HG03432 (cell line): ENCODE data around the gene C5orf24.
"Not testable (repeated sequence)": the region's sequence is repeated elsewhere in the genome, so short reads cannot be mapped to it uniquely, and the experiment has no call there.

Experiments used
- ATAC-seq: cut with Tn5 transposase; IDR thresholded peaks from one replicate; pipeline ENCODE4 v1.9.1; 2021; ENCODE audit warnings: mild to moderate bottlenecking, moderate library complexity; ENCODE audit not compliant: unreplicated experiment

The C5orf24 gene

DNA sequence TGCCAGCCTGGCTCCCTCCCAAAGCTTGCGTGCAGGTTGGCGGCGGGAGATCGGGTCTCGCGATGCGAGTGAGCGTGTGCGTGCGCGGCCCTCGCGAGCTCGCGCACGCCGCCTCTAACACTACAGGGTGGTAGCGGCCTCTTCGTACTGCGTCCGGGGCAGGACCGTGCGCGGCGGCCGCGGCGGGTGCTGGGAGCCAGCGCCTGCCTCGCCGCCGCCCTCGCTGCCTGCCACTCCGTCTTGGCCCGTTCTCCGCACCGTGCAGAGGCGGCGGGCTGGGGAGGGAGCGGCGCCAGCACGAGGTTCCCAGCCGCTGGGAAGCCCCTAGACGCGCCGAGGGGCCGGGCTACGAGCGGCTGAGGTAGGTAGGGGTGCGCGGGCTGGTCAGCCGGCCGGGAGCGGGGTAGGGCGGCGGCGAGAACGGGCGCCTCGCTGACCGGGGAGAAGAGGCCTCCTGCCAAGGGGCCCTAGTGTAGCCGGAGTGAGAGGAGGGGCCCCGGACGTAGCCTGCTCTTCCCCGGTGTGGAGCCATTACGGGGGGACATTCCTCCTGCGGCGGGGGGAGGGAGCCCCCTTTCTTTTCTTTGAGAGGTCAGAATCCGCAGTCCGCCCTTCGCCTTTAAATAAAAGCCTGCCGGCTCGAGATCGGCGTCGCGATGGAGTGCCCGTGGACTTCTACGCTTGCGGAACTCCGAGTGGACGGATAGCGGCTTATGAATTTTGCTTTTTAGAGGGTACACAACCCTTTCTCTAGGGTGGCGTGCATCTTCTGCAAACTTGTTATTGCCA, at the start of gene C5orf24:
Gene C5orf24, plus strand, starts transcription at position 117 of the 789 bp plus-strand sequence. CDS start 8,933 bp downstream, outside the sequence.
- ATAC-seq, result peak; percentile 97

DNA sequence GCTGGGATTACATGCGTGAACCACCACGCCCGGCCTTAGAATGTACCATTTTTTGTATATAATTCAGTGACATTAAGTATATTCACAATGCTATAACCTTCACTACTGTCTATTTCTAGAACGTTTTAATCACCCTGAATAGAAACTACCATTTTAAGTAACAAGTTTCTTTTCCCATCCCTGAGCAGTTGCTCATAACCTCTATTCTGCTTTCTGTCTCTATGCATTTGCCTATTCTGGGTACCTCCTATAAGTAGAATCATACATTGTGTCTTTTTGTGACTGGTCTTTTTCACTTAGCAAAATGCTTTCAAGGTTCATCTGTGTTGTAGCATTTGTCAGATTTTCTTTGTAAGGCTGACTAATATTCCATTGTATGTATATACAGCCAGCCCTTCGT, 47.3 kb upstream of the C5orf24 start:
- no peak for ATAC-seq

DNA sequence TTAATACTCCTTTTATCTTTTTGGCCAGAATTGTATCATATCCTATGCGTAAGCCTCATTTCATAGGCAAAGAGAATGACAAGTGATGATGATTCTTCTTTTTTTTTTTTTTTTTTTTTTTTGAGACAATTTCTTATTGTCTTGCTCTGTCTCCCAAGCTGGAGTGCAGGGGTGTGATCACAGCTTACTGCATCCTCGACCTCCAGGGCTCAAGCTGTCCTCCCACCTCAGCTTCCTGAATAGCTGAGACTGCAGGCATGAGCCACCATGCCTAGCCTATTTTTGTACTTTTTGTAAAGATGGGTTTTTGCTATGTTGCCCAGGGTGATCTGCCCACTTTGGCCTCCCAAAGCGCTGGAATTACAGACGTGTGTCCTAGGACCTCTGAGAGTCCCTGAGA, 41.9 kb upstream of the C5orf24 start:
- ATAC-seq, result no peak

DNA sequence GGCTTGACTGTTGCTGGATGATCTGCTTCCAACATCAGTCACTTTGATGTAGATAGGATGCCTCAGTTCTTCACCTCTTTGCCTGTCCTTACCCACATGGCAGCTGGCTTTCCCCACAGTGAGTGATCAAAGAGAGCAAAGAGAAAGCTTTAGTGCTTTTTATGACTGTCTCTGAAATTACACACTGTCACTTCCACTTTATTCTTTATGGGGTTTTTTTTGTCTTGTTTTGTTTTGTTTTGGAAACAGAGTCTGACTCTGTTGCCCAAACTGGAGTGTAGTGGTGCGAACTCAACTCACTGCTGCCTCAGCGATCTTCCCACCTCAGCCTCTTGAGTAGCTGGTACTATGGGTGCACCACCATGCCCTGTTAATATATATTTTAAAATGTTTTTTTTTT, 32.4 kb upstream of the C5orf24 start:
- peak; percentile 55 for ATAC-seq

DNA sequence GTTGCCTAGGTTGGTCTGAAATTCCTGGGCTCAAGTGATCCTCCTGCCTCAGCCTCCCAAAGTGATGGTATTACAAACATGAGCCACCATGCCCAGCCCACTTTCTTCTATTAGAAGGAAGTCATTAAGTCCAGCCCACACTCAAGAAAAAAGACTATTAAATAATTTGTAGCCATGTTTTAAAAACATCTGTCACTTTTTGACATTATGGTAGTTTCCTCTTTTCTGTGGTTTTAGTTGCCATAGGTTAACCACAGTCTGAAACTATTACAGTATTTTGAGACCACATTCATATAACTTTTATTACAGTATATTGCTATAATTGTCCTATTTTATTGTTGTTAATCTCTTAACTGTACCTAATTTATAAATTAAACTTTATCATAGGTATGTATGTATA, 31.9 kb upstream of the C5orf24 start:
- peak; percentile 50 for ATAC-seq

GRCh38 chr5:134817006-134817405, 28.8 kb upstream of the C5orf24 start:
- no peak for ATAC-seq

DNA sequence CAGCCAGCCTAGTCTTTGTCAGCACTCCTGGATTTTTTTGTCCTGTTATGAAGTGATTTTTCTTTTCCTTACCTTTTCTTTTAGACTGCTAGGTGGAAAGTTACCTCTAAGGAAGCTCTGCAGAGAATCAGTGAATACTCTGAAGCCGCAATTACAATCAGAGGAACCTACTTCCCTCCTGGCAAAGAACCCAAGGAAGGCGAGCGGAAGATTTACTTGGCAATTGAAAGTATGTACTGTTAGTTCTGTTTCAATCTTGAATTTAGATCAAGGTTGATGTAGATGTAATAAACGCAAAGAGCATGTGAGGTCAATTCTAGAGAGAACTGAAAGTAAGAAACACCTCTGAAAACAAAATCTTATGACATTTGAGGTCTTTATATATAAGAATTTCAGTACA, 27.0 kb upstream of the C5orf24 start:
- no peak for ATAC-seq

DNA sequence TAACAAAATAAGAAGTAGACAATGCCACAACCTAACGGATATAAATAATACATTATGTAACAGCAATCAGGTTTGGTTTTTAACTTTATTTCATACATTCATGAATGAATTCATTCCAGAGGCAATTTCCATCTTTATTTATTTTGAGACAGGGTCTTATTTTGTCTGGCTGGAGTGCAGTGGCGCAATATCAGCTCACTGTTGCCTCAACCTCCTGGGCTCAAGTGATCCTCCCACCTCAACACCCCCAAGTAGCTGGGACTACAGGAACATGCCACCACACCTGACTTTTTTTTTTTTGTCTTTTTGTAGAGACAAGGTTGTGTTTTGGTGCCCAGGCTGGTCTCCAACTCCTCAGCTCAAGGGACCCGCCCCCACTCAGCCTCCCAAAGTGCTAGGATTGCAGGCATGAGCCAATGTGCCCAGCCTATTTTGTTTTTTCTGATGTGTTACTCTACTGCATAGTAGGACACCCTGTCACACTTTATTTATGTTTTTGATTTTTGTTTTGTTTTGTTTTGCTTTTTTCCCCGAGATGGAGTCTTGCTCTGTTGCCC, 26.3 kb upstream of the C5orf24 start:
- no peak for ATAC-seq

GRCh38 chr5:134821841-134822240, 23.9 kb upstream of the C5orf24 start:
- ATAC-seq, result no peak

- ATAC-seq, result no peak
Measured at GRCh38 chr5:134824681-134825080, 21.1 kb upstream of the C5orf24 start.

GRCh38 chr5:134825212-134825611, 20.6 kb upstream of the C5orf24 start:
- no peak for ATAC-seq

DNA sequence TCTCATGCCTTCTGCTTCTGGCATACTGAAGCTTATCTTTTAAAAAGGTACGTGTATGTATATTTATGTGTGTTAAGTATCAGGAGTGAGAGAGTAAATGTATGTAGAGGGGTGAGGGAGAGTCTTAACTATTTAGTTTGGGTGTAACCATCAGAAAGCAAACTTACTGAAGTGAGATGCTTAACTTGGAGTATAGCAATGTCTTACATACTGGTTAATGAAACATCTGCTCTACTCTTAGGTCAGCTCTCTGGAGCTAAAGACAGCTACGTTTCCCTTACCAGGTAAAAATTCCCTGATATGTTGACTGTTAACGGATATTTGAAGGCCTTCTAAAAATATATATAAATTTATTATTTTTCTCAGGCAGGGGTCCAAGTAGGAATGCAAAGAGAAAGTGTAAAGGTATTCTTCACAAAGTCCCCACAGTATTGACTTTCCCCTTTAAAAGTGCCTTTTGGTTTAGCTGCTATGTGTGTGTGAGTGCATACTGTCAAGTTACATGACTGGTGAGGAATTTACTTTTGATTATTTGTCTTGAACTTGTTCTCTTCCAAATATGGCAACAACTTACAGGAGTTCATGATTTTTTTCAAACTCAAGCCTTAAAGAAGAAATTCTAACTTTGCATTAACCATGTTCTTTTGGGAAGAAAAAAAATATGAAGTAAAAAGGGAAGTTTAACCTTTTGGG, 12.3 kb upstream of the C5orf24 start:
- ATAC-seq, result no peak

DNA sequence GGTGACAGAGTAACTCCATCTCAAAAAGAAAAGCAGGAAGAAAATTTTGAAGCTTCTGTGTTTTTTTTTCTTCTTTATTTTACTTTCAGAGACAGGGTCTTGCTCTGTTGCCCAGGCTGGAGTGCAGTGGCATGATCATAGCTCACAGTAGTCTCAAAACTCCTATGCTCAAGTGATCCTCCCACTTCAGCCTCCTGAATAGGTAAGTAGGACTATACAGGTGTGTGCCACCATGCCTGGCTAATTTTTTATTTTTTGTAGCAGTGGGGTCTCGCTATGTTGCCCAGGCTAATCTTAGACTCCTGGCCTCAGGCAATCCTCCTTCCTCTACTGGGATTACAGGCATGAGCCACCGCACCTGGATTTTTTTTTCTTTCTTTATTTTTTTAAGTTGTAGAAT, 10.1 kb upstream of the C5orf24 start:
- no peak for ATAC-seq

DNA sequence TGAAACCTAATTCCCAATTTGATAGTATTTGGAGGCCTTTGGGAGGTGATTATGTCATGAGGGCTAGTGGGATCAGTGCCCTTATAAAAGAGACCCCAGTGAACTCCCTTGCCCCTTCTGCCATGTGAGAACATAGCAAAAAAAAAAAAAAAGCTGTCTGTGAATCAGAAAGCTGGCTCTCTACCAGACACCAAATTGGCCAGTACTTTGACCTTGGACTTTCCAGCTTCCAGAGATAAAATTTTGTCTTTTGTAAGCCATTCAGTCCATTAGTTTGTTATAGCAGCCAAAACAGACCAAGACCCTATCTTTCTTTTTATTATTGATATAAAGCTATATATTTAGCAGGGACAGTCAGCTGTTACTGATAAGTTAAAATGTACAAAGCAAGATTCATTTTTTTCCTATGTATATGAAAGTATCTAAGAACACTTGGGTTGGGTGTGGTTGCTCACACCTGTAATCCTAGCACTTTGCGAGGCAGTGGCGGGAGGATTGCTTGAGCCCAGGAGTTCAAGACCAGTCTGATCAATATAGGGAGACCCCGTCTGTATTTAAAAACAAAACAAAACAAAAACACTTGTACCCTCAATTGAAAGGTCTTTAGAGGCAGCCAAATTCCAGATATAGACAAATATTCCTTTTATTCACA, 8.1 kb upstream of the C5orf24 start:
- no peak for ATAC-seq

DNA sequence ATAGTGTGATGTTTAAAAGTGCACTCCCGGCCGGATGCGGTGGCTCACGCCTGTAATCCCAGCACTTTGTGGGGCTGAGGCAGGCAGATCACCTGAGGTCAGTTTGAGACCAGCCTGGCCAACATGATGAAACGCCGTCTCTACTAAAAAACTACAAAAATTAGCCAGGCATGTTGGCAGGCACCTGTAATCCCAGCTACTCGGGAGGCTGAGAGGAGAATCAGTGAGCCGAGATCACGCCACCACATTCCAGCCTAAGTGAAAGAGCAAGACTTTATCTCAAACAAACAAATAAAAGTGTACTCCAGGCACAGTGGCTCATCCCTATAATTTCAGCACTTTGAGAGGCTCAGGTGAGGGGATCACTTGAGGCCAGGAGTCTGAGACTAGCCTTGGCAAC, 7.4 kb upstream of the C5orf24 start:
- ATAC-seq, result not testable (repeated sequence)

DNA sequence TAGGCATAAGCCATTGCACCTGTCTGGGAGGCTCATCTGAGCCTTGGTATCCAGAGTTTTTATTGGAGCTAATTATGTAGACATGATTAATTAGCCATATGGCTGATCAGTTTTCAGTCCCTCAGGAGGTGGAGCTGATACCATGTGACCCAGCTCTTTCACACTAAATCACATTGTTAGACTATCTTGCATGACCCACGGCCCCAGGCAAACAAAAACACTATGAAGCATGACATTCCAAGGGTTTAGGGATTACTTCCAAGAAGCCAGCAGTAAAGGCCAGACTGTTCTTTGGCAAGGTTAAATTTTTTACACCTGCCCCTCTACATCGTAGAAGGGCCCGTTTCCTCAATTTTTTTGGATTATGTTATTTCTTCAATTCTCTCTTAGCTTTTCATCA, 5.0 kb upstream of the C5orf24 start:
- no peak for ATAC-seq

GRCh38 chr5:134844252-134844651, 1.5 kb upstream of the C5orf24 start:
- ATAC-seq, result no peak

- no peak for ATAC-seq
Measured at GRCh38 chr5:134845335-134845851, 375 bp upstream of the C5orf24 start.

DNA sequence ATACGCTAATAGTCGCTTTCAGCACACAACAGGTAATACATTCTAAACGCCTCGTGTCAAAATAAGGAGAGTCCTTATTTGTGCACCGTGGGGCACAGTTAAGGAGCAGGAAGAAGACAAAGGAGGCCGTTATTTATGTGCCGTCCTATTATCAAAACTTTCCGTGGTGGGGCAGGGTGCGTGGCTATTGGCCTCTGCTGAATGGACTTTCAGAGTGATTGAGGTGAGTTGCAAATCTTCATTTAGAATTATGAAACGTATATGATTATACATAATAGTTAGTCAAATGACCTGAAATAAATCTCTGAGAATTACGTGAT, 833 bp downstream of the C5orf24 start:
- no peak for ATAC-seq

GRCh38 chr5:134849434-134849933, 3.7 kb downstream of the C5orf24 start:
- not testable (repeated sequence) for ATAC-seq

- no peak for ATAC-seq
Measured at GRCh38 chr5:134851307-134851923, 5.6 kb downstream of the C5orf24 start.
